HuH-7.5 (cell line): ENCODE data around the gene CYP2A7.
"Not testable (repeated sequence)": the region's sequence is repeated elsewhere in the genome, so short reads cannot be mapped to it uniquely, and the experiment has no call there.

Experiments
- DNase-seq: peaks from one replicate; pipeline ENCODE4 v3.0.0; 2011; ENCODE audit warnings: low spot score

Gene CYP2A7

DNA sequence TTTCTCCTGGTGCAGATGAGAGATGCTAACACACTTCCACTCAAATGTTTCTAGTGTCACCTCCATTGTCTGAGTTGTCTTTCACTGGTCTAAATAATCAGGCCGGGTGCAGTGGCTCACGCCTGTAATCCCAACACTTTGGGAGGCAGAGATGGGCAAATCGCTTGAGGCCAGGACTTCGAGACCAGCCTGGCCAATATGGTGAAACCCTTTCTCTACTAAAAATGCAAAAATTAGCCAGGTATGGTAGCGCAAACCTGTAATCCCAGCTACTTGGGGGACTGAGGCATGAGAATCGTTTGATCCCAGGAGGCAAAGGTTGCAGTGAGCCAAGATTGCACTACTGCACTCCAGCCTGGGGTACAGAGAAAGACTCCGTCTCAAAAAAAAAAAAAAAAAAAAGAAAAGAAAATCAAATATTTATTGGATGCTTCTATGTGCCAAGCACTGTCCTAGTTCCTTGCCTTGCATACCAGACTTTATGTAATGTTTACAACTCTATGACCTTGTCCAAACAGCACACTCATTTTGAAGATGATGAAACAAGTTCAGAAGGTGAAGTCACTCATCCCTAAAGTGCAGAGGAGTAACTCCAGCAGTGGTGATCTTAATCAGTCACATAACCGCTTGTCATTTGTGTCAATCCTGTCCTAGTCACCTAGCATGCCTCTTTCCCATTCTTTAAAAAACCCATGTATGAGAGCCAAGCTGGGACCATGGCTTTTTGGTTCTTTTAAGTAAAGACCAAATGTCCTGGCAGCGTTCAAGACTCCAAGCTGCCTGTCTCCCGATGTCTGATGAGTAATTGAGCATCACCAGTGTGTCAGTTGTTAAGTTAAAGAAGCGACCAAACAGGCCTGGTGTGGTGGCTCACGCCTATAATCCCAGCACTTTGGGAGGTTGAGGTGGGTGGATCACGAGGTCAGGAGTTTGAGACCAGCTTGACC lies 15.1 kb upstream of the CYP2A7 start:
- peak; percentile 30 for DNase-seq

DNA sequence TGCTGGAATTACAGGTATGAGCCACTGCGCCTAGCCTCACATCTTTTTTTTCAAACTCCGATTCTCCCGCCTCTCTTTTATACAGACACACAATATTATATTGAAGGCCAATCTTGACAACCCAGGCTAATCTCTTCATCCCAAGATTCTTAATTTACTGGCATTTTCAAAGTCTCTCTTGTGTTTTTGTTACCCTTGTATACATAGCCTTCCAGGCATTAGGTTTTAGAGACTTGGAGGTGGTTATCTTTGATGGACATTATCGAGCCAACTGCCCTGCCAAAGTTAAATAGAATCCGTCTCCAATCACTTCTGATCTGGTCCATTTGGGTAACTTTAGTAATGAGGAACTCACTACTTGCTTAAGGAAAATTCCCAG lies 14.4 kb upstream of the CYP2A7 start:
- no peak for DNase-seq

DNA sequence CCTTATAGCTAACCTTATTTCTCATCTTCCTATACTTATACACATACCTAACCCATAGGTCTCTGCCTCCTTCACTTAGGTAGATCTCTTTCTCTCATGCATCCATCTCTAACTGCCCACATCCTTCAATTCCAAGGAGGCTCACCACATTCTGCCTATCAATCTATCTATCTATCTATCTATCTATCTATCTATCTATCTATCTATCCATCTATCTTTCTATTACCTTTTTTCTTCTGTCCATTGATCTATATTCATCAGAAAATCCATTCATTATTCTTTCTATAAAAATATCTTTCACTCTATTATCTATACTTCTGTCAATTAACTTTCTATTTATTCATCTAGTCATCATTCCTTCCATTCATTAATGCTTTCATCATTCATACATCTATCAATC lies 11.1 kb upstream of the CYP2A7 start:
- DNase-seq = no peak

DNA sequence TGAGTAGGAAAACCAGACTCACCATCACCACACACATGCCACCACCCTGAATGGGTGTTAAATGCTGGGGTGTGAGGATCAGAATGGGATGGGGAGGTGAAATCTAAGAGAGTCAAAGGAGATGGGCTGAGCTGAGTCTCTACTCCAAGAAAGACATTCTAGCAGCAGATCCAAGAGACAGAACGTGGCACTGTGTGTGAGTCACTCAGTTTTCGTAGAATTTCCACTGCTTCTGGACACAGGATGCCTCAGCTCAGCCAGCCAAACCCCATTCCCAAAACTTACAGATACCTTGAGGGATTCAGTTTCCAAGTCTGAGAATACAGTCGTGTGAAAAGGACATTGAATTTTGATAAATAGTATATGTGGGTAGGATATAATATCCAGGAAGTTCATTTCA lies 7.3 kb upstream of the CYP2A7 start:
- DNase-seq = no peak

DNA sequence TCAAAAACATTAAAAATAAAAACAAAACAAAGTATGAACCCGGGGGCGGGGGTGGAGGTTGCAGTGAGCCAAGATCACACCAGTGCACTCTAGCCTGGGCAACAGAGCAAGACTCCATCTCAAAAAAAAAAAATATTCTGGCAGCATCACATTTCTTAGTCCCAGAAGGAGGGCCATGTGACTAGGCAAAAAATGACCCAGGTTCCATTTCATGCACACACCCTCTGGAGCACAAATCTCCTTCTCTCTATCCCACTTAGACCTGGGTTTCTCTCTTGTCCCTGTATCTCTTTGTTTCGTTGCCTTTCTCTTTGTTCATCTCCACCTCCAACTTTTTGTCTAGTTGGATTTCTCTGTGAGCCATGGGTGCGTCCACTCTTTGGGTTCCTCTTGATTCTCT lies 6.2 kb upstream of the CYP2A7 start:
- no peak for DNase-seq

DNA sequence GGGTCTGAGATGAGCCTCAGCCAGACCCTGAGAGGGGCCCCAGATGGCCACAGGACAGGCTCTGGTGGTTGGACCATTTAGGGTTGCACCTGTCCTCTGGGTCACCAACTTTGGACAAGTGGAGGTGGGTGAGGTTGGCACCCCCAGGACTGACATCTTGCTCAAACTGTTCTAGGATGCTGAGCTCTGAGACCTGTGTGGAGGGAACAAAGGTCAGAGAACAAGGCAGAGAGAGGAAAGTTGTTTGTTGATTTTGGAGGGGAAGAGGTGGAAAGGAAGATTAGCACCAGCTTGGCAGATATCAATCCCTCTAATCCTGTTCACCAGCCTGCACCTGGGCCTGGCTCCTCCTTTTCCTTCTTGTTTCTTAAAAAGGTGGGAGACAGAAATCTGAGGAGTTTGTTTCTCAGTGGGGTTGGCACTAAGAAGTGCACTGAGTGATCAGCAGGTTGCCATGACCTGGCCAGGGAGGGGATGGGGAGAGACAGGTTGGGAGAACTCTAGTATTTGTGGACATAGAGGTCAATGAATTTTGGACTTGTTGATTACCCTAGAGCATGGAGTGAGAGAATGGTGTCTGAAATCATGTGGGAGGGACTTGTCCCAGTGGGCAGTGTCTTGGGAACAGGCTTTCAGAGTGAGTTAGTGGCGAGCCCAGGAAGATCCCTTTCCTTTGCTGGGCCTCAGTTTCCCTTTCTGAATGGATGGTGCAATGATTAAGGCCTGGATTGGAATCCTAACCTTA lies 2.3 kb upstream of the CYP2A7 start:
- not testable (repeated sequence) for DNase-seq

DNA sequence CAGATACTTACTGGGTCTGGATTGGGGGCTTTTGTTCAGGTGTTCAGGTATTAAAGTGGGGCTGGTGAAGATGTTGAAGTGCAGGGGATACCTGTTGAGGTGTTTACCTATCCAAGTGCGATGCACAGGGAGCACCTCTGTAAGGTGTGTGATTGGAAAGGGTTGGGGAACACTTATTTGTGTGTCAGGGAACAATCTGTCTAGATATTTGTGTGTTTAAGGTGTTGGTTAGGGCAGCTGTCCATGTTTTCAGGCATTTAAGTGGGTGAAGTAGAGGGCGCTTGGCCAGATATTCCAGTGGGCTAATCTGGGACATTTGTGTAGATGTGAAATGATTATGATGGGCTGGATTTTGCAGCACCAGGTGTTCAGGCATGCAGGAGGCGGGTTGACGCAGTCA lies 2.7 kb downstream of the CYP2A7 start:
- DNase-seq = not testable (repeated sequence)

DNA sequence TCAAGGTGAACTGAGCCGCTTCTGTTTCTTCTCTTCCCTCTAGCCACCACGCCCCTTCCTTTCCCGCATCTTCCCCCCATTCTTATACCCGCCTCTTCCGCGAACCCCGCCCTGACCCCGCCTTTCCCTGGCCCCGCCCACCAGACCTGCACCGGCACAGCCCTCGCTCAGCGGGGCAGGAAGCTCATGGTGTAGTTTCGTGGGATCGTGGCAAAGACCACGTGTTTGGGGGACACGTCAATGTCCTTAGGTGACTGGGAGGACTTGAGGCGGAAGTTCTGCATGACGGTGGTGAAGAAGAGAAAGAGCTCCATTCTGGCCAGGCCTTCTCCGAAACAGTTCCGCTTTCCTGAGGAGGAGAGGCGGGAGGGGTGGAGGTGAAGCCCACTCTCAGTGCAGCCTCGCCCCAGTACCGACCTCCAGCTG lies 6.5 kb downstream of the CYP2A7 start:
- DNase-seq = not testable (repeated sequence)

DNA sequence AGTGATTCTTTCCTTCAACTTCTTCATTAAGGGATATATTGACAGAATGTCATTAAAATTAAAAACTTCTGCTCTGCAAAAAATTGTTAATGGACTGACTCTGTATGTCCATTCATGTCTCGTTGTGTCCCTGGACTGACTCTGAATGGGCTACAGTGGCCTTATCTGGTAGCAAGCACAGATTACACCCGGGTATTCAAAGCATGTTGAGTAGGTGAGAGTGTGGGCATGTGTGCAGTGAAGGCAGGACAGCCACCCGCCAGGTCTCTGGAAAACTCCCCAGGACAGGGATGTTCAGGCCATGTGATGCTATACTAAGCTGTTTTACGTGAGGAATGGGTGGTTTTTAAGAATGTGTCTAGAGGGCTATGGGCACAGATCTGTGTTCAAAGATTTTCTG lies 7.2 kb downstream of the CYP2A7 start:
- not testable (repeated sequence) for DNase-seq

DNA sequence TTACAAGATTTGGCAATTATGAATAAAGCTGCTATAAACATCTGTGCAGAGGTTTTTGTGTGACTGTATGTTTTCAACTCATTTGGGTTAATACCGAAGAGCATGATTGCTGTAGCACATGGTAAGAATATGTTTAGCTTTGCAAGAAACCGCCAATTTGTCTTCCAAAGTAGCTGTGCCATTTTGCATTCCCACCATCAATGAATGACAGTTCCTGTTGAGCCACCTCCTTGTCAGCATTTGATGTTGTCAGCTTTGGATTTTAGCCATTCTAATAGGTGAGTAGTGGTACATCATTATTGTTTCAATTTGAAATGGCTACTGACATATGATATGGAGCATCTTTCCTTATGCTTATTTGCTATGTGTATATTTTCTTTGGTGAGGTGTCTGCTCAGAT lies 8.2 kb downstream of the CYP2A7 start:
- not testable (repeated sequence) for DNase-seq

DNA sequence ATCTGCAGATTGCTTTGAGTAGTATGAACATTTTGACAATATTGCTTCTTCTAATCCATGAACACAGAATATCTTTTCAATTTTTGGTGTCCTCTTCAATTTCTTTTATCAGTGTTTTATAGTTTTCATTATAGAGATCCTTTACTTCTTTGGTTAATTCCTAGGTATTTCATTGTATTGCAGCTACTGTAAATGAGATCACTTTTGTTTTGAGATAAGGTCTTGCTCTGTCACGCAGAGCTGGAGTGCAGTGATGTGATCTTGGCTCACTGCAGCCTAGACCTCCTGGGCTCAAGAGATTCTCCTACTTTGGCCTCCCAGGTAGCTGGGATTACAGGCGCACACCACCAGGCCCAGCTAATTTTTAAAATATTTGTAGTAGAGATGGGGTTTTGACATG lies 9.8 kb downstream of the CYP2A7 start:
- no peak for DNase-seq

DNA sequence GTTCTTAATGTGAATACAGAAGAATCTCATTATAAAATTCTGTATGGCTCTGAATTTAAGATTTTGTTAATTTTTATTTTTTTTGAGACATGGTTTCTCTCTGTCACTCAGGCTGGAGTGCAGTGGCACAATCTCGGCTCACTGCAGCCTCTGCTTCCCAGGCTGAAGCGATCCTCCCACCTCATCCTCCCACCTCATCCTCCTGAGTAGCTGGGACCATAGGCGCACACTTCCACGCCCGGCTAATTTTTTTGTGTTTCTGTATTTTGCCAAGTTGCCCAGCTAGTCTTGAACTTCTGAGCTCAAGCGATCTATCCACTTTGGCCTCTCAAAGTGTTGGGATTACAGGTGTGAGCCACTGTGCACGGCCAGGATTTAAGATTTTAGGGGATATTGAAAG lies 14.3 kb downstream of the CYP2A7 start:
- no peak for DNase-seq

DNA sequence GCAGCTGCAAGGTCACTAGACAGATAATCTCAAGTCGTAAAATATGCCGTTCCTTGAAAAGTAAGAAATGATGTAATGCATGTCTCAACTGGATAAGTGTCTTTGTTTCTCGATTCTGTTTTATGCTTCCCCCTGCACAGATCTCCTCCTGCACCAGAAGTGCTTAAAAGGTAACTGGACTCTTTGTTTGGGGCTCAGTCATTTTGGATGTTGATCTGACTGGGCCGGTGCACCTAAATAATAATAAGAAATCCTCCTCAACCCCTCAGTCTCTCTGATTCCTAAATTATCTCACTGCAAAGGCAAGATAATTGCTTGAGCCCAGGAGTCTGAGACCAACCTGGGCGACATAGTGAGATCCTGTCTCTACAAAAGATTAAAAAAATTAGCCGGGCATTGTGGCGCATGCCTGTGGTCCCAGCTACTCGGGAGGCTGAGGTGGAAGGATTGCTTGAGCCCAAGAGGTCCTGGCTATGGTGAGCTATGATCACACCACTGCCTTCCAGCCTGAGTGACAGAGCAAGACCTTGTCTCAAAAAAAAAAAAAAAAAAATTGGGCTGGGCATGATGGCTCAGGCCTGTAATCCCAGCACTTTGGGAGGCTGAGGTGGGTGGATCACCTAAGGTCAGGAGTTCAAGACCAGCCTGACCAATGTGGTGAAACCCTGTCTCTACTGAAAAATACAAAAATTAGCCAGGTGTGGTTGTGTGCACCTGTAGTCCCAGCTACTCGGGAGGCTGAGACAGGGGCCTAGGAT lies 17.1 kb downstream of the CYP2A7 start:
- DNase-seq = not testable (repeated sequence)

DNA sequence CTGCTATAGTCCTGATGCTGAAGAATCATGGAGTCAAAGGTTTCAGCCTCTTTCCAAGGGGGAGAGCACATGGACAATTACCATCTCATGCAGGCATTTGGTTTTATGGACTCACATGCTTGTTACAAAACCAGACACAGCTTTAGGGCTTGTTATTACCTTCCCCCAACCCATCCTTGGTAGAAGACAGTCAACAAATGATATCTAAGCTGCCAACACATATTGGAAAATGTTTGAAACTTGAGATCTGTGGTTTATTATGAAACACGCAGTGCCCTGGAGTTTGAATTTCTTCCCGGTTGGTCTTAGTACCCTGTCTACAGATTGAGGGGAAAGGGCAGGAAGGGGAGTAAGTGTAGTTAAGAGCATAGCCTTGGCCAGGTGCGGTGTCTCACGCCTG lies 19.2 kb downstream of the CYP2A7 start:
- DNase-seq = no peak

DNA sequence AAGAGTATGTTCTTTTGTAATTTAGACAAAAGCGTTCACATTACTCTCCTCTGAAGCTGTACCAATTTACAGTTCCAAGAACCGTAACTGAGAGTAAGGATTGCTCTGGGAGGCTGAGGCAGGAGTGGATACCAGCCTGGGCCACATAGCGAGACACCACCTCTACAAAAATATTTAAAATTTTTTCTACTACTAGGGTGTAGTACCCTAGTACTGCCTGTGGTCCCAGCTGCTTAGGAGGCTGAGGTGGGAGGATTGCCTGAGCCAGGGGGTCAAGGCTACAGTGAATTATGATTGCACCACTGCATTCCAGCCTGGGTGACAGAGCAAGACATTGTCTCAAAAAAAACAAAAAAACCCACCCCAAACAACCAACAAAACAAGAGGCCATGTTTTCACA lies 19.7 kb downstream of the CYP2A7 start:
- no peak for DNase-seq

DNA sequence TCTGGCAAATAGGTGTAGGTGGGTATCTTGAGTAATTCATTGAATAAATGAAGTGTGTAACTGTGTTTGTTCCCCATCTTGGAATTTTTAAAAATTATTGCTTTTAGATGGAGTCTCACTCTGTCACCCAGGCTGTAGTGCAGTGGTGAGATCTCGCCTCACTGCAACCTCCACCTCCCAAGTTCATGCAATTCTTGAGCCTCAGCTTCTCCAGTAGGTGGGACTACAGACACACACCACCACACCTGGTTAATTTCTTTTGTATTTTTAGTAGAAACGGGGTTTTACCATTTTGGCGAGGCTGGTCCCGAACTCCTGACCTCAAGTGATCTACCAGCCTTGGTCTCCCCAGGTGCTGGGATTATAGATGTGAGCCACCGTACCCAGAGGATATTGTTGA lies 23.9 kb downstream of the CYP2A7 start:
- DNase-seq = no peak

DNA sequence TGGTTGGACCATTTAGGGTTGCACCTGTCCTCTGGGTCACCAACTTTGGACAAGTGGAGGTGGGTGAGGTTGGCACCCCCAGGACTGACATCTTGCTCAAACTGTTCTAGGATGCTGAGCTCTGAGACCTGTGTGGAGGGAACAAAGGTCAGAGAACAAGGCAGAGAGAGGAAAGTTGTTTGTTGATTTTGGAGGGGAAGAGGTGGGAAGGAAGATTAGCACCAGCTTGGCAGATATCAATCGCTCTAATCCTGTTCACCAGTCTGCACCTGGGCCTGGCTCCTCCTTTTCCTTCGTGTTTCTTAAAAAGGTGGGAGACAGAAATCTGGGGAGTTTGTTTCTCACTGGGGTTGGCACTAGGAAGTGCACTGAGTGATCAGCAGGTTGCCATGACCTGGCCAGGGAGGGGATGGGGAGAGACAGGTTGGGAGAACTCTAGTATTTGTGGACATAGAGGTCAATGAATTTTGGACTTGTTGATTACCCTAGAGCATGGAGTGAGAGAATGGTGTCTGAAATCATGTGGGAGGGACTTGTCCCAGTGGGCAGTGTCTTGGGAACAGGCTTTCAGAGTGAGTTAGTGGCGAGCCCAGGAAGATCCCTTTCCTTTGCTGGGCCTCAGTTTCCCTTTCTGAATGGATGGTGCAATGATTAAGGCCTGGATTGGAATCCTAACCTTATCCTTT lies 29.4 kb downstream of the CYP2A7 start:
- DNase-seq = not testable (repeated sequence)

DNA sequence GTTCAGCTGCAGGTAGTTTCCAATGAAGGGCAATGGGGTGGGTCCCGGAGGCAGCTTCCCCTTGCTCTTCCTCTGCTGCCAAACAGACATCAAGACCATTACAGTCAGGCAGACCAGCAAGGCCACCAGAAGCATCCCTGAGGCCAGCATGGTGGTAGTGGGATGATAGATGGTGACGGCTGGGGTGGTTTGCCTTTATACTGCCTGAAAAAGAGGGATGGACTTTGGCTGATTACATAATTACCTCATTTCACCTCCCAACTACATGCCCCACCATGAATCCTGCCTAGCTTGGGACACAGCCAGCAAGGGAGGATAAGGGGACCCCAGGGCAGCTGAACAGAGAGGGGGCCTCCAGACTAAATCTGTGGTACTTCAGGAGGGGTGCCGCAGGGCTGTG lies 31.8 kb downstream of the CYP2A7 start, which contains the start of gene CYP2A6:
Gene CYP2A6 (minus strand): TSS at position 171 of the 400 bp plus-strand sequence. CDS start 21 bp downstream, at position 150.
- not testable (repeated sequence) for DNase-seq

DNA sequence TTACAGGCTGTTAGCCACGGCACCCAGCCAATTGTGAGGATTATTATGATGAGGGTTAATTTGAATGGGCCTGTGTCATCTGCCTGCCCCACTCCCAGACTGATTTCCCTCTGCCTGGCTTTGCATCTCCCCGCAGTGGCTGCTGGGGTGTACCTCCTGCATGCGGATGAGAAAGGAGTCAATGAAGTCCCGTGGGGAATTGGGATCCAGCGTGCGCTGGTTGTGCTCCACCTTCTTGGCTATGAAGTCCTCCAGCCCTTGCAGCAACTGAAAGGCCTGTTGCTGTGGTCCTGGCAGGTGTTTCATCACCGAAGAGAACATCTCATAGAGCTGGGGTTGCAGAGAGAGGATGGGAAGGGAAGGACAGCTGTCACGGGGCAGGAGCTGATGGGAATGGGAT lies 35.3 kb downstream of the CYP2A7 start:
- DNase-seq = not testable (repeated sequence)

DNA sequence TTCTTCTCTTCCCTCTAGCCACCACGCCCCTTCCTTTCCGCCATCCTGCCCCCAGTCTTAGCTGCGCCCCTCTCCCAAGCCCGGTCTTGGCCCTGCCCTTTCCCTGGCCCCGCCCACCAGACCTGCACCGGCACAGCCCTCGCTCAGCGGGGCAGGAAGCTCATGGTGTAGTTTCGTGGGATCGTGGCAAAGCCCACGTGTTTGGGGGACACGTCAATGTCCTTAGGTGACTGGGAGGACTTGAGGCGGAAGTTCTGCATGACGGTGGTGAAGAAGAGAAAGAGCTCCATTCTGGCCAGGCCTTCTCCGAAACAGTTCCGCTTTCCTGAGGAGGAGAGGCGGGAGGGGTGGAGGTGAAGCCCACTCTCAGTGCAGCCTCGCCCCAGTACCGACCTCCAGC lies 38.4 kb downstream of the CYP2A7 start:
- DNase-seq = not testable (repeated sequence)

DNA sequence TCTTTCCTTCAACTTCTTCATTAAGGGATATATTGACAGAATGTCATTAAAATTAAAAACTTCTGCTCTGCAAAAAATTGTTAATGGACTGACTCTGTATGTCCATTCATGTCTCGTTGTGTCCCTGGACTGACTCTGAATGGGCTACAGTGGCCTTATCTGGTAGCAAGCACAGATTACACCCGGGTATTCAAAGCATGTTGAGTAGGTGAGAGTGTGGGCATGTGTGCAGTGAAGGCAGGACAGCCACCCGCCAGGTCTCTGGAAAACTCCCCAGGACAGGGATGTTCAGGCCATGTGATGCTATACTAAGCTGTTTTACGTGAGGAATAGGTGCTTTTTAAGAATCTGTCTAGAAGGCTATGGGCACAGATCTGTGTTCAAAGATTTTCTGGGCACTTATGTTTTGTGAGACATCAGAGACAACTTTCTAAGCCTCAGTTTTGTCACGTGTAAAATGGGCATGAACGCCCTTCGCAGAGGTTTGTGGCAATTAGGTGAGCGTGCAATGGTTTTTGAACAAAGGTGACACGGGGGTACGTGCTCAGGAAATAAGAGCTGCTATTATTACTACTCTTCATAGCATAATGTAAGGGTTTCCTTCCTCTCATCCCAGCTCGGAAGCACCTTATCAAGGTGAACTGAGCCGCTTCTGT lies 38.9 kb downstream of the CYP2A7 start:
- DNase-seq = not testable (repeated sequence)
